Tibial nerve (tissue), 4 donors: ENCODE data around the gene F2R.

Source experiments
- CTCF ChIP-seq, 5 experiments: fragments of 200-600 bp in 3 of 5; fragments of 450-650 bp in 2 of 5; sonication (generic) in 3 of 5; IDR thresholded peaks; one replicate each; pipeline ENCODE4 v1.5.1; 2016 to 2019; ENCODE audit warnings: antibody characterized with exemption in 5 of 5, mild to moderate bottlenecking in 3 of 5, moderate library complexity in 2 of 5
- EP300 ChIP-seq, 2 donors: sonication (generic); formaldehyde crosslinking; IDR thresholded peaks; one replicate each; pipeline ENCODE4 v1.6.1; 2017; ENCODE audit warnings: antibody characterized with exemption in 2 of 2, mild to moderate bottlenecking in 1 of 2
- POLR2A ChIP-seq, 2 donors: fragments of 450-650 bp; IDR thresholded peaks; one replicate each; pipeline ENCODE4 v1.6.1; 2017; ENCODE audit warnings: antibody characterized with exemption in 2 of 2, mild to moderate bottlenecking in 2 of 2, moderate library complexity in 2 of 2

- TF ChIP-seq CTCF (IDR thresholded peaks at IDR 0.05) (no peak), POLR2A (IDR thresholded peaks at IDR 0.05) (no peak), EP300 (IDR thresholded peaks at IDR 0.05) (no peak)
Measured at GRCh38 chr5:76717222-76718083, 1.5 kb downstream of the F2R start.
